ENCODE measurements around the gene FANCI. TPM values are rescaled to one million over a fixed set of nuclear protein-coding genes. Genes with fewer than 3 reads are reported as not detected.

FANCI gene
- total and polyA plus RNA-seq, 2 of the 13 experiments (the other 11 are each of a cell fraction or from before 2014, with no cell fraction given): 15.7 to 68.8 TPM

DNA sequence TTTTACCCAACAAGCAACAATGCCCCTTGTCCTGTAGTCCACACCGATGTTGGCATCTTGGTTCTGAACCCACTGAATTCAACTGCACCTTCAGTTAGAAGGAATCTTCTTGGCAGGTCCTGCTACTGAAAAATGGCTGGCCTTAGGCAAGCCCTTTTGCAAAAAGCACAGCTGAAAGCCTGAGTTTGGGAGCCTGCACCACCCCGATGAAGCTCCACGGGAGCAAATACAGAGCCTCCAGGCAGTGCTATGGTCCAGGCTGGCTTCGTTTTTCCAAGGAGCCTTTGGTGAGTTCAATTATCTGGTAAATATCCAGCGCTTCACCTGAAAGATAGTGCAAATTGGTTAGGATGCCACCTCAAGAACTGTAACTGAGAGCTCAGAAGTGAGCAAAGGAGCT lies 72.7 kb downstream of the FANCI start:
- no peak for DNase-seq (ENCODE audit: low spot score)
- Histone ChIP-seq H3K36me3 (replicated peaks in 1 of 2; ENCODE audit: control insufficient read depth in 1 of 2, insufficient read depth in 2 of 2, low read length in 2 of 2) (peaks cover 29 to 55% of the 10 kb centered on the region in 2 experiments), H3K4me2 (ENCODE audit: low read depth, low read length) (no peak overlapping the region), H3K4me3 (replicated peaks in 1 of 3; ENCODE audit: insufficient read depth in 1 of 3, low read depth in 2 of 3, low read length in 3 of 3) (no peak overlapping the region), H3K27ac (ENCODE audit: extremely low read length, insufficient read depth, low read length) (peak overlapping the region; percentile 39), H3K79me2 (ENCODE audit: insufficient read depth, low read length) (peaks cover 2% of the 10 kb centered on the region), H4K20me1 (ENCODE audit: insufficient read depth, low read length) (no peaks in the 10 kb centered on the region; the same call in 1 of the 2 replicates), H3K9me3 (ENCODE audit: low read length) (no peaks in the 10 kb centered on the region), H3K4me1 (ENCODE audit: insufficient read depth, low read length) (peaks cover 46% of the 10 kb centered on the region), H3K9ac (ENCODE audit: insufficient read depth, low read depth, low read length) (no peak overlapping the region), H3K27me3 (ENCODE audit: control insufficient read depth in 1 of 2, insufficient read depth in 2 of 2, low read length in 2 of 2) (no peaks in the 10 kb centered on the region), H2AFZ (ENCODE audit: low read length) (no peak overlapping the region)
- TF ChIP-seq PPARG (CRISPR knock-in tag; conservative IDR thresholded peaks at IDR 0.05): no peak
- TF ChIP-seq ZNF577 (CRISPR knock-in tag; IDR thresholded peaks at IDR 0.05; ENCODE audit: borderline replicate concordance, low read depth): no peak
- TF ChIP-seq, protein P1, sequence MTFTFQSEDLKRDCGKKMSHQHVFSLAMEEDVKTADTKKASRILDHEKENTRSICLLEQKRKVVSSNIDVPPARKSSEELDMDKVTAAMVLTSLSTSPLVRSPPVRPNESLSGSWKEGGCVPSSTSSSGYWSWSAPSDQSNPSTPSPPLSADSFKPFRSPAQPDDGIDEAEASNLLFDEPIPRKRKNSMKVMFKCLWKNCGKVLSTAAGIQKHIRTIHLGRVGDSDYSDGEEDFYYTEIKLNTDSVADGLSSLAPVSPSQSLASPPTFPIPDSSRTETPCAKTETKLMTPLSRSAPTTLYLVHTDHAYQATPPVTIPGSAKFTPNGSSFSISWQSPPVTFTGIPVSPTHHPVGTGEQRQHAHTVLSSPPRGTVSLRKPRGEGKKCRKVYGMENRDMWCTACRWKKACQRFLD (CRISPR knock-in tag; IDR thresholded peaks at IDR 0.05; ENCODE audit: borderline replicate concordance): no peak
- no peak for TF ChIP-seq ZNF460 (CRISPR knock-in tag; IDR thresholded peaks at IDR 0.05; ENCODE audit: borderline replicate concordance)
- TF ChIP-seq, protein P2, sequence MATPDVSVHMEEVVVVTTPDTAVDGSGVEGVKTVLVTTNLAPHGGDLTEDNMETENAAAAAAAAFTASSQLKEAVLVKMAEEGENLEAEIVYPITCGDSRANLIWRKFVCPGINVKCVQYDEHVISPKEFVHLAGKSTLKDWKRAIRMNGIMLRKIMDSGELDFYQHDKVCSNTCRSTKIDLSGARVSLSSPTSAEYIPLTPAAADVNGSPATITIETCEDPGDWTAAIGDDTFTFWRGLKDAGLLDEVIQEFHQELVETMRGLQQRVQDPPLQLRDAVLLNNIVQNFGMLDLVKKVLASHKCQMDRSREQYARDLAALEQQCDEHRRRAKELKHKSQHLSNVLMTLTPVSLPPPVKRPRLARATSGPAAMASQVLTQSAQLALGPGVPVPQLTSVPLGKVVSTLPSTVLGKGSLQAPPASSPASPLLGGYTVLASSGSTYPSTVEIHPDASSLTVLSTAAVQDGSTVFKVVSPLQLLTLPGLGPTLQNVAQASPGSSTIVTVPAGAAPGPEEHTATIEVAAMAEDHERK (CRISPR knock-in tag; IDR thresholded peaks at IDR 0.05; ENCODE audit: low read depth): no peak
- intact Hi-C loops (cut with micrococcal nuclease; ENCODE audit: unreplicated experiment): no loop called here
- POLR2A ChIA-PET: no interaction called here
- FAIRE-seq: no peak
- ATAC-seq: no peak
- CTCF ChIA-PET (ENCODE audit: low intra/inter-chr PET ratio, low total read pairs): no interaction called here
- whole genome bisulfite sequencing (ENCODE audit: low lambda C conversion rate): 96% methylated on average over 5 of the region's 5 CpGs
- no TSS peak for BruUV-seq (replicated peaks)
- in situ Hi-C loops (cut with HindIII; ENCODE audit: extremely low pct_ligation_motif_present, low pct_unique_long_range_greater_than_20kb): no loop called here

Measured in HepG2 (cell line).